Right lobe of liver (tissue), 6 donors: ENCODE measurements around the gene TRAF1. TPM values are rescaled to one million over a fixed set of nuclear protein-coding genes. Genes with fewer than 3 reads are reported as not detected.

ENCODE experiments used
- ATAC-seq, 4 donors: fragments of 200-7000 bp; cut with Tn5 transposase; one replicate each; pipeline ENCODE4 v1.9.1; 2020; ENCODE audit warnings: mild to moderate bottlenecking in 4 of 4, moderate library complexity in 4 of 4
- DNase-seq, 3 donors: peaks; one replicate each; pipeline ENCODE4 v3.0.0-alpha.2; 2020
- H3K27ac ChIP-seq, 3 donors: fragments of 200-600 bp; one replicate each; pipeline ENCODE4 v1.8.0; 2022
- H3K27me3 ChIP-seq, 2 donors: fragments of 200-600 bp; one replicate each; pipeline ENCODE4 v1.8.0; 2022
- H3K36me3 ChIP-seq, 4 donors: fragments of 200-600 bp; sonication (generic) in 1 of 4; one replicate each; pipeline versions ENCODE4 v1.5.1 to v1.8.0; 2017 to 2022; ENCODE audit warnings: control low read depth in 1 of 4
- H3K4me1 ChIP-seq, 4 donors: fragments of 200-600 bp; sonication (generic) in 1 of 4; one replicate each; pipeline versions ENCODE4 v1.5.1 to v1.8.0; 2017 to 2022; ENCODE audit warnings: control low read depth in 1 of 4
- H3K4me3 ChIP-seq, 3 donors: fragments of 200-600 bp; one replicate each; pipeline ENCODE4 v1.8.0; 2022
- H3K9me3 ChIP-seq, 4 donors: fragments of 200-600 bp; sonication (generic) in 1 of 4; one replicate each; pipeline versions ENCODE4 v1.5.1 to v1.8.0; 2017 to 2022; ENCODE audit warnings: control low read depth in 1 of 4
- POLR2A ChIP-seq: fragments of 450-650 bp; IDR thresholded peaks from one replicate; pipeline ENCODE4 v1.6.1; 2017; ENCODE audit warnings: antibody characterized with exemption, mild to moderate bottlenecking
- WGBS: methylation state at CpG from one replicate; pipeline ENCODE4 v1.1.6; 2018; ENCODE audit warnings: low coverage, low lambda C conversion rate; ENCODE audit not compliant: insufficient coverage; ENCODE audit errors: missing lambda C conversion rate; 5-methylcytosine and 5-hydroxymethylcytosine counted together
- intact Hi-C, 2 donors: fragments of 100-400 bp; cut with DNase I; formaldehyde crosslinking; loops; one replicate each; pipeline versions ENCODE4 v1.11.2 to v1.14.1; 2022
- total RNA-seq, 6 experiments: library from RNA; depleted of rRNA in 2 of 6; stranded (reverse); fragments of >200 nt in 2 of 6; fragmentation: NEBNext Ultra II Directional in 3 of 6; extraction: Animal tissue kit (Norgen Biotek cat#: 25700) in 3 of 6; gene quantifications; one replicate each; pipeline versions ENCODE4 v1.1.0 to v1.2.4, GENCODE V29; 2016 to 2023
- TF ChIP-seq, protein P1 (sequence below), 4 donors: fragments of 200-600 bp in 3 of 4; fragments of 450-650 bp in 1 of 4; IDR thresholded peaks; one replicate each; pipeline versions ENCODE4 v1.5.1 to v1.8.0; 2016 to 2022; ENCODE audit warnings: antibody characterized with exemption in 4 of 4, mild to moderate bottlenecking in 2 of 4
- donor health status: DM: no; HTN: yes; CAD: no.
- donor health status: DM: no; HTN: no; CAD: no.
- donor health status: DM: no; HTN: no; CAD: no.
- donor health status: DM: no; HTN: yes; CAD: no.
- donor health status: DM: no; HTN: yes; CAD: no.

Gene TRAF1
- total RNA-seq, 6 experiments from 2014 or later = 0.99 to 2.5 (median 2.1) TPM

GRCh38 chr9:120874226-120875194 is 52.1 kb downstream of the TRAF1 start:
- ATAC-seq (no peak), DNase-seq (no peak)
- Histone ChIP-seq H3K4me1 (peaks cover 0 to 3% (median 0%) of the 10 kb centered on the region in 4 donors), H3K9me3 (no peaks in the 10 kb centered on the region), H3K27ac (no peak overlapping the region), H3K36me3 (no peaks in the 10 kb centered on the region), H3K27me3 (no peaks in the 10 kb centered on the region), H3K4me3 (no peak overlapping the region)
- intact Hi-C loops = loop anchor here in 1 of 2 donors (10.0 kb wide), 1 partner anchor 50 kb away; the partner anchor contains the start of gene TRAF1
- WGBS = 92% methylated on average over 6 of the region's 10 CpGs
- TF ChIP-seq, protein P1, sequence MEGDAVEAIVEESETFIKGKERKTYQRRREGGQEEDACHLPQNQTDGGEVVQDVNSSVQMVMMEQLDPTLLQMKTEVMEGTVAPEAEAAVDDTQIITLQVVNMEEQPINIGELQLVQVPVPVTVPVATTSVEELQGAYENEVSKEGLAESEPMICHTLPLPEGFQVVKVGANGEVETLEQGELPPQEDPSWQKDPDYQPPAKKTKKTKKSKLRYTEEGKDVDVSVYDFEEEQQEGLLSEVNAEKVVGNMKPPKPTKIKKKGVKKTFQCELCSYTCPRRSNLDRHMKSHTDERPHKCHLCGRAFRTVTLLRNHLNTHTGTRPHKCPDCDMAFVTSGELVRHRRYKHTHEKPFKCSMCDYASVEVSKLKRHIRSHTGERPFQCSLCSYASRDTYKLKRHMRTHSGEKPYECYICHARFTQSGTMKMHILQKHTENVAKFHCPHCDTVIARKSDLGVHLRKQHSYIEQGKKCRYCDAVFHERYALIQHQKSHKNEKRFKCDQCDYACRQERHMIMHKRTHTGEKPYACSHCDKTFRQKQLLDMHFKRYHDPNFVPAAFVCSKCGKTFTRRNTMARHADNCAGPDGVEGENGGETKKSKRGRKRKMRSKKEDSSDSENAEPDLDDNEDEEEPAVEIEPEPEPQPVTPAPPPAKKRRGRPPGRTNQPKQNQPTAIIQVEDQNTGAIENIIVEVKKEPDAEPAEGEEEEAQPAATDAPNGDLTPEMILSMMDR (IDR thresholded peaks at IDR 0.05) = no peak
- TF ChIP-seq POLR2A = no peak

GRCh38 chr9:120873512-120873911 is 53.1 kb downstream of the TRAF1 start:
- Histone ChIP-seq H3K27me3 (no peaks in the 10 kb centered on the region), H3K36me3 (no peaks in the 10 kb centered on the region), H3K9me3 (no peaks in the 10 kb centered on the region), H3K4me1 (peaks cover 0 to 3% (median 0%) of the 10 kb centered on the region in 4 donors), H3K4me3 (no peak overlapping the region), H3K27ac (no peak overlapping the region)
- intact Hi-C loops = loop anchor here in 1 of 2 donors (10.0 kb wide), 1 partner anchor 51 kb away; the partner anchor contains the start of gene TRAF1
- WGBS = 79% methylated on average over 3 of the region's 4 CpGs
- TF ChIP-seq POLR2A = no peak
- TF ChIP-seq, protein P1 (IDR thresholded peaks at IDR 0.05) = no peak
- DNase-seq (no peak), ATAC-seq (no peak)

- intact Hi-C loops = loop anchor here in 1 of 2 donors (10.0 kb wide), 1 partner anchor 52 kb away; the partner anchor contains the start of gene TRAF1
- DNase-seq (no peak), ATAC-seq (no peak)
- Histone ChIP-seq H3K9me3 (no peaks in the 10 kb centered on the region), H3K4me1 (peaks cover 0 to 9% (median 0%) of the 10 kb centered on the region in 4 donors), H3K27ac (peak overlapping the region in 2 of 3 donors; percentile 1 to 32), H3K36me3 (no peaks in the 10 kb centered on the region), H3K4me3 (no peak overlapping the region), H3K27me3 (no peaks in the 10 kb centered on the region)
- TF ChIP-seq, protein P1 (IDR thresholded peaks at IDR 0.05) = no peak
- no peak for TF ChIP-seq POLR2A
- 58% methylated on average over 3 of the region's 3 CpGs for WGBS
Observed at GRCh38 chr9:120872791-120873502, 53.6 kb downstream of the TRAF1 start.

DNA sequence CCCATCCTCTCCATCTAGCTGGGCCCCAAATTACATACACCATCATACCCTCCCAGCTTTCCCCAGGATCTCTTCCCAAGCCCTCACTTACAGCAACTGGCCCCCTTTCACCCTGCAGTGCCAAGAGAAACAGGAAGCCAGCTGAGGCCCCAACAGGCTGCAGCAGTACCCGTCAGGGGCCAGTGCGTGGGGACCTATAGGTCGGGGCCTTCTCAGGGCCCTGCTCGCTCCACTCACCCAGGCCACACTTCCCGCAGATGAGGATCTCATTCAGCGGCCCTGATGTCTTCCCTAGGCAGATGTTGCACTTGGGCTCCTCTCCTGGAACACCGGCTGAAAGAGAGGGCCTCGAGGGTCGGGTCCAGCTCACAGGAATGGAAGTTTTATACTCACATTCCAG is 56.4 kb downstream of the TRAF1 start:
- no peaks in the 10 kb centered on the region for H3K27me3 ChIP-seq
- WGBS = no CpG with 5 or more reads among the region's 9 CpGs
- no peak overlapping the region for H3K27ac ChIP-seq
- ATAC-seq (no peak), DNase-seq (no peak)
- TF ChIP-seq, protein P1 (IDR thresholded peaks at IDR 0.05) = no peak
- TF ChIP-seq POLR2A = no peak
- no peaks in the 10 kb centered on the region for H3K9me3 ChIP-seq
- no peaks in the 10 kb centered on the region for H3K36me3 ChIP-seq
- peaks cover 0 to 5% (median 0%) of the 10 kb centered on the region in 4 donors for H3K4me1 ChIP-seq
- no peak overlapping the region for H3K4me3 ChIP-seq
- intact Hi-C loops = loop anchor here in 1 of 2 donors (10.0 kb wide), 1 partner anchor 55 kb away; the partner anchor contains the start of gene TRAF1
